ENCODE results near the gene CRYBG1.

- TF ChIP-seq CTCF (conservative IDR thresholded peaks at IDR 0.05) = no peak
- no peak for TF ChIP-seq ZFX (IDR thresholded peaks at IDR 0.05)
Observed at GRCh38 chr6:106512968-106513574, 152.6 kb downstream of the CRYBG1 start.
